ENCODE results near the gene TOB1. TPM values are rescaled to one million over a fixed set of nuclear protein-coding genes. Genes with fewer than 3 reads are reported as not detected.
A peak's percentile ranks its signal among the peaks of the same experiment; 100 is the strongest.

TOB1 gene
- total and polyA plus RNA-seq, 2 experiments from 2014 or later, result 29.9 to 35.4 TPM

DNA sequence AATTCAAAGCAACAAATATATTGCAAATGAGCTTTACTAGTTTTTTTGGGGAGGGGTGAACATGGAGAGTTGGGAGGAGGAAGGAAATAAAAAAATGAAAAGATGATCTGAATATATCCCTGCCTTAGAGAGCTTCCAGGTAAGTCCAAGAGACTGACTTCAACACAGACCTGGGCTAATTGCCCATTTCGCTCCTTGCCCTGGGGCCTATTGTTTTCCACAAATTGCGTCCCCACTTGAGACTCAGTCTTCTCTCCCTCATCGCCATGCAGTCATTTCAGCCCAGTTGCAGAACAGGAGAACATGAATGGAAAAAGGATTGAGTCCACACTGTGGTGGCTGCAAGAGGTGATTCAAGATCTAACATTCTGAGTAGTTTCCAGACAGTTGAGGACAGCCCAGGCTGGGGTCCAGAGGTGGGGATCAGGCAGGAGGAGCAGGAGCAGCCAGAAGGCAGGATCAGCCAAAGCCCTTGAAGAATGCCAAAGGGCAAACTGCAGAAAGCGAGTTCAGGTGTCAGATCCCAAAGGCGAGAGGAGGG, 21.6 kb upstream of the TOB1 start:
- Histone ChIP-seq H3K27me3 (no peaks in the 10 kb centered on the region), H3K4me3 (no peak overlapping the region), H3K36me3 (no peaks in the 10 kb centered on the region), H3K4me1 (ENCODE audit: low read depth) (peaks cover 31% of the 10 kb centered on the region), H3K9me3 (ENCODE audit: low read depth) (no peaks in the 10 kb centered on the region), H3K27ac (peak overlapping the region; percentile 51)
- DNase-seq (ENCODE audit: low read depth in 1 of 2, low spot score in 1 of 2), result no peak
- TF ChIP-seq, protein P1, sequence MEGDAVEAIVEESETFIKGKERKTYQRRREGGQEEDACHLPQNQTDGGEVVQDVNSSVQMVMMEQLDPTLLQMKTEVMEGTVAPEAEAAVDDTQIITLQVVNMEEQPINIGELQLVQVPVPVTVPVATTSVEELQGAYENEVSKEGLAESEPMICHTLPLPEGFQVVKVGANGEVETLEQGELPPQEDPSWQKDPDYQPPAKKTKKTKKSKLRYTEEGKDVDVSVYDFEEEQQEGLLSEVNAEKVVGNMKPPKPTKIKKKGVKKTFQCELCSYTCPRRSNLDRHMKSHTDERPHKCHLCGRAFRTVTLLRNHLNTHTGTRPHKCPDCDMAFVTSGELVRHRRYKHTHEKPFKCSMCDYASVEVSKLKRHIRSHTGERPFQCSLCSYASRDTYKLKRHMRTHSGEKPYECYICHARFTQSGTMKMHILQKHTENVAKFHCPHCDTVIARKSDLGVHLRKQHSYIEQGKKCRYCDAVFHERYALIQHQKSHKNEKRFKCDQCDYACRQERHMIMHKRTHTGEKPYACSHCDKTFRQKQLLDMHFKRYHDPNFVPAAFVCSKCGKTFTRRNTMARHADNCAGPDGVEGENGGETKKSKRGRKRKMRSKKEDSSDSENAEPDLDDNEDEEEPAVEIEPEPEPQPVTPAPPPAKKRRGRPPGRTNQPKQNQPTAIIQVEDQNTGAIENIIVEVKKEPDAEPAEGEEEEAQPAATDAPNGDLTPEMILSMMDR (IDR thresholded peaks at IDR 0.05; ENCODE audit: low read depth, low read length), result no peak

DNA sequence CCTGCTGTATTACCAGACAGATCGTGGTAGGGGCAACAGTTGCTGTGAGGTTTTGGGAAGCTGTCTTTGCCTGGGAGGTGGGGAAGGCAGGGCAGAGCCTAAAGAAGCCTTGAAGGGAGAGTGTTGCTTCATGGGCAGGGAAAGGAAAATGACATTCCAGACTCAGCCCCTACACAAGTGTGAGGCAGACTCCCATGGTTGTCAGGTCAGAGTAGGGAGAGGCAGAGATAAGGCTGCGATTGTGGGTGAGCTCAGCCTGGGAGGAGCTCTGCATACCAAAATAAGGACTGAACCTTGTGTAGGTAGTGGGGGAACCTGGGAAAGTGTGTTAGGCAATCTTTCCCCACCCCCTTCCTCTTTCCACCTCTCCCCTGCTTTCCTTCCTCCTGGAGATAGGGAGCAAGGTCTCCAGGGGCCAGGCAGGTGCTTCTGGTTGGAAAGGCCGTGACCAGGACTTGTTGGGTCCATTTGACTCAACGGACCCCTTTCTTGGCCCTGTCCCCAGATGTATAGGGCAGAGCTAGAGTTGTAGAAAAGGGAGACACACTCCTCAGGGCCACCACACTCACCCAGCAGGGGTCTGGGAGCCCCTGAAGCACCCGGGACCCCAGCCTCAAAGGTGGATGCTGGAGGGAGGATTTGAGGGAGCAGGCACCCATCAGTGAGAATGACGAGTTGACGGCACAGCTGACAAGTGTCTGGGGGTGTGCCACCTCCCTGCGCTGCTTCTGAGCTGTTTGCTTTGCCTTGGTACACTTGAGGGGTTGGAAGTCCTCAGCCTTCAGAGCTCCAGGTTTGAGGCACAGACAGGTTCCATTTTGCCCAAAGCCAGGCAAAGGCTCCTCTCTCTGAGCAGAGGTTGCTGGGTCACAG, 18.5 kb upstream of the TOB1 start:
- peak overlapping the region; percentile 93 for H3K27ac ChIP-seq
- H3K27me3 ChIP-seq, result no peaks in the 10 kb centered on the region
- H3K4me1 ChIP-seq (ENCODE audit: low read depth), result peaks cover 31% of the 10 kb centered on the region
- DNase-seq (ENCODE audit: low read depth in 1 of 2, low spot score in 1 of 2), result peak; percentile 54 to 74
- TF ChIP-seq, protein P1 (IDR thresholded peaks at IDR 0.05; ENCODE audit: low read depth, low read length), result no peak
- no peaks in the 10 kb centered on the region for H3K36me3 ChIP-seq
- H3K4me3 ChIP-seq, result no peak overlapping the region
- no peaks in the 10 kb centered on the region for H3K9me3 ChIP-seq (ENCODE audit: low read depth)

DNA sequence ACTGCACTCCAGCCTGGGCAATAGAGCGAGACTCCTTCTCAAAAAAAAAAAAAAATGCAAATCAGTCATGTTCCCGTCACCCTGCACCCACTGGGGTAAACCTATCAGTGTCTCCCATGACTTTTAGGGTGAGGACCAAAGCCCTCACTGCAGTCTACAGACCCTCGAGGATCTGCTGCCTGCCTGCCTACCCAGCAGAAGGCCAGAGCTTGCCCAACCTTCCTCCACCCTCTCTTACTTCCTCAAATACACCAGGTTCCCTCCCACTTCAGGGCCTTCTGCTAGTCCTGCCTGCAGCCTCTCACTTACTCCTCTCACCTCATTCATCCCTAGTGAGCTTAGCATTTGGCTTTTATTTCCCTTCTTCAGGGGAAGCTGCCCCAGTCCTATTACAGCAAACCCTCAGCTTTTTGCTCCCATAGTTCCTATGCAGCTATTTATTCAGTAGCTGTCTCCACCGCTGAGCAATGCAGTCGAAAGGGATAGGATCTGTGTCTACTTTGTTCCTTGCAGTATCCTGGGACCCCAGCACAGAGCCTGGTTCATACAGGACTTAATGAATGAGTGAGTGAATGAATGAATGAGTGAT, 17.8 kb upstream of the TOB1 start:
- Histone ChIP-seq H3K27ac (peak overlapping the region; percentile 93), H3K4me1 (ENCODE audit: low read depth) (peaks cover 26% of the 10 kb centered on the region), H3K27me3 (no peaks in the 10 kb centered on the region), H3K4me3 (no peak overlapping the region), H3K9me3 (ENCODE audit: low read depth) (no peaks in the 10 kb centered on the region), H3K36me3 (no peaks in the 10 kb centered on the region)
- TF ChIP-seq, protein P1 (IDR thresholded peaks at IDR 0.05; ENCODE audit: low read depth, low read length), result no peak
- DNase-seq (ENCODE audit: low read depth in 1 of 2, low spot score in 1 of 2), result peak in 1 of 2 donors; percentile 8

DNA sequence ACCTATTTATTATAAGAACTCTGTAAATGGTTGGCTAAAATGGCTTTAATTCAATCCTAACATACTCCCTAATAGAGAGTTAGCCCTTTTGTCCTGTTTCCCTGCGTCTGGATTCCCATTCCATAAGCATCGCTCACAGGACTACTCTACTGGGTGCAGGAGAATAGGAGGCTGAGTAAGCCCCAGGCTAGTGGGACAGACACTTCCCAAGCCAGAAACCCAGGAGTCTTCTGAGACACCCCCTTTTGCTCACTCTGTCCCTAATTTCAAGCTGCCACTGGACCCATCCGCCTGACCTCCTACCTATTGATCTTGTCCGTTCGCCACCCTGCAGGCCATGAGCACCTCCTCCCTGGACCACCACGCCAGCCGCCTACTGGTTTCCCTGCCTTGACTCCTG, 16.7 kb upstream of the TOB1 start:
- H3K4me1 ChIP-seq (ENCODE audit: low read depth), result peaks cover 25% of the 10 kb centered on the region
- TF ChIP-seq, protein P1 (IDR thresholded peaks at IDR 0.05; ENCODE audit: low read depth, low read length), result no peak
- no peaks in the 10 kb centered on the region for H3K36me3 ChIP-seq
- no peak overlapping the region for H3K4me3 ChIP-seq
- H3K27me3 ChIP-seq, result no peaks in the 10 kb centered on the region
- H3K9me3 ChIP-seq (ENCODE audit: low read depth), result no peaks in the 10 kb centered on the region
- peak in 1 of 2 donors; percentile 38 for DNase-seq (ENCODE audit: low read depth in 1 of 2, low spot score in 1 of 2)
- H3K27ac ChIP-seq, result no peak overlapping the region

DNA sequence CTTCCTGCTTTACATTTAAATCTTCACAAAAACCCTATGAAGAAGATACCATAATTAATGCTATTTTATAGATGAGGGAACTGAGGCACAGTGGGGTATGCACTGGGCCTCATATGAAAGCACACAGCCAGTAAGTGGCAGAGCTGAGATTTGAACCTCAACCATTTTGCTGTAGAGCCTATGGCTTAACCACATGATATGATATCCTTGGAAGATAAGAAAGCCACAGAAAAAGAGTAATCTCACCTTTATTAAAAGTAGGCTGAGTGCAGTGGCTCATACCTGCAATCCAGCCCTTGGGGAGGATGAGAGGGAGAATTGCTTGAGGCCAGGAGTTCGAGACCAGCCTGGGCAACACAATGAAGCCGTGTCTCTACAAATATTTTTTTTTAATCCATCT, 15.0 kb upstream of the TOB1 start:
- Histone ChIP-seq H3K4me1 (ENCODE audit: low read depth) (peaks cover 18% of the 10 kb centered on the region), H3K27me3 (no peaks in the 10 kb centered on the region), H3K4me3 (no peak overlapping the region), H3K36me3 (no peaks in the 10 kb centered on the region), H3K27ac (no peak overlapping the region), H3K9me3 (ENCODE audit: low read depth) (no peaks in the 10 kb centered on the region)
- TF ChIP-seq, protein P1 (IDR thresholded peaks at IDR 0.05; ENCODE audit: low read depth, low read length), result no peak
- no peak for DNase-seq (ENCODE audit: low read depth in 1 of 2, low spot score in 1 of 2)
